ENCODE measurements around the gene SEC63.
"Not testable (repeated sequence)": the region's sequence is repeated elsewhere in the genome, so short reads cannot be mapped to it uniquely, and the experiment has no call there.

SEC63 gene

DNA sequence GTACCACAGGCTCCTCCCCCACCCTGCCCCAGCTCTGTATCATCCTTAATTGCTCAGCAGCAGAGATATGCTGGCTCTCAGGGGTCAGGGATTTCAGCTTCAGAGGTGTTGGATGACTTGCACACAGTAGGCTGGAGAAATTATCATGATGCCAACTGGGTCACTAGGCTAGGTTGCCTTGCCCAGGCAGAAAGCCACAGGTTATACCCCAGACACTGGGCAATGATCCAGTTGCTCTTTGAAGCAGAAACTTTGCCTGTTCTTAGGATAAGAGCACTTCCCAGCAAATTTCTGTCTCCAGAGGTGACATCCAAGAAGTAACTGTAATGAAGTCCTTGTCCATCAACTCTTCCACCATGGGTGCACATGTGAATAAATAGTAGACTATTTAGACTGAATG is 95.6 kb downstream of the SEC63 start:
- no peak for DNase-seq (ENCODE audit: low read depth)

DNA sequence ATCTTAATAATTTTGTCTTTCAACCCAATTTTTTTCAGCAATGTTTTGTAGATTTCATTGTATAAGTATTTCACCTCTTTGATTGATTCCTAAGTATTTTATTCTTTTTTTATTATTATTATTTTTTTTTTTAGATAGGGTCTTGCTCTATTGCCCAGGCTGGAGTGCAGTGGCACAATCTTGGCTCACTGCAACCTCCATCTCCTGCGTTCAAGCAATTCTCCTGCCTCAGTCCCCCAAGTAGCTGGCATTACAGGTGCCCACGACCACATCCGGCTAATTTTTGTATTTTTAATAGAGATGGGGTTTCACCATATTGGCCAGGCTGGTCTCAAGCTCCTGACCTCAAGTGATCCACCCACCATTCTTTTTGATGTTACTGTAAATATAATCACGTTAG is 97.0 kb downstream of the SEC63 start:
- DNase-seq (ENCODE audit: low read depth): not testable (repeated sequence)

DNA sequence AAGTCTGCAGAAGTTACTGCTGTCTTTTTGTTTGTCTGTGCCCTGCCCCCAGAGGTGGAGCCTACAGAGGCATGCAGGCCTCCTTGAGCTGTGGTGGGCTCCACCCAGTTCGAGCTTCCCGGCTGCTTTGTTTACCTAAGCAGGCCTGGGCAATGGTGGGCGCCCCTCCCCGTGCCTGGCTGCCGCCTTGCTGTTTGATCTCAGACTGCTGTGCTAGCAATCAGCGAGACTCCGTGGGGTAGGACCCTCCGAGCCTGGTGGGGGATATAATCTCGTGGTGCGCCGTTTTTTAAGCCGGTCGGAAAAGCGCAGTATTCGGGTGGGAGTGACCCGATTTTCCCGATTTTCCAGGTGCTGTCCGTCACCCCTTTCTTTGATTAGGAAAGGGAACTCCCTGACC is 97.9 kb downstream of the SEC63 start:
- DNase-seq (ENCODE audit: low read depth): not testable (repeated sequence)

DNA sequence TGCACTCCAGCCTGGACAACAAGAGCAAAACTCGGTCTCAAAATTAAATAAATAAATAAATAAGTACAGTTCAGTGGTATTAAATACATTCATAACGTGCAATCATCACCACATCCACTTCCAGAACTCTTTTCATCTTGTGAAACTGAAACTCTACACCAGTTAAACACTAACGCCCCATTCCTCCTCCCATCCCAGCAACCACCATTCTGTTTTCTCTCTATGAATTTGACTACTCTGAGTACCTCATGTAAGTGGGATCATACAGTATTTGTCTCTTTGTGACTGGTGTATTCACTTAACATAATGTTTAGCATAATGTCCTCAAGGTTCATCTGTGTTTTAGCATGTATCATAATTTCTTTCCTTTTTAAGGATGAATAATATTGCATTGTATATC is 104.8 kb downstream of the SEC63 start:
- DNase-seq (ENCODE audit: low read depth): no peak

DNA sequence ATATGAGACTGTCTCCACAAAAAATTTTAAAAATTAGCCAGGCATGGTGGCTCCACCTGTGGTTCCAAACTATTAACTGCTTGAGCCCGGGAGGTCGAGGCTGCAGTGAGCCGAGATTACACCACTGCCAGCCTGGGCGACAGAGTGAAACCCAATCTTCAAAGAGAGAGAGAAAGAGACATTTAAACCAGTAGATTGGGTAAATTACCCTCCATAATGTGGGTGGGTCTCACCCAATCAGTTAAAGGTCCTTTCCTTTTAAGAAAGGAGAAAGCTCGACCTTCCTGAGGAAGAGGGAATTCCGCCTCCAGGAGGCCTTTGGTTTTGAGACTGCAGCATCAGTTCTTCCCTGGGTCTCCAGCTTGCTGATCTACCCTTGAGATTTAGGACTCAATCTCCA is 108.7 kb downstream of the SEC63 start:
- no peak for DNase-seq (ENCODE audit: low read depth)

DNA sequence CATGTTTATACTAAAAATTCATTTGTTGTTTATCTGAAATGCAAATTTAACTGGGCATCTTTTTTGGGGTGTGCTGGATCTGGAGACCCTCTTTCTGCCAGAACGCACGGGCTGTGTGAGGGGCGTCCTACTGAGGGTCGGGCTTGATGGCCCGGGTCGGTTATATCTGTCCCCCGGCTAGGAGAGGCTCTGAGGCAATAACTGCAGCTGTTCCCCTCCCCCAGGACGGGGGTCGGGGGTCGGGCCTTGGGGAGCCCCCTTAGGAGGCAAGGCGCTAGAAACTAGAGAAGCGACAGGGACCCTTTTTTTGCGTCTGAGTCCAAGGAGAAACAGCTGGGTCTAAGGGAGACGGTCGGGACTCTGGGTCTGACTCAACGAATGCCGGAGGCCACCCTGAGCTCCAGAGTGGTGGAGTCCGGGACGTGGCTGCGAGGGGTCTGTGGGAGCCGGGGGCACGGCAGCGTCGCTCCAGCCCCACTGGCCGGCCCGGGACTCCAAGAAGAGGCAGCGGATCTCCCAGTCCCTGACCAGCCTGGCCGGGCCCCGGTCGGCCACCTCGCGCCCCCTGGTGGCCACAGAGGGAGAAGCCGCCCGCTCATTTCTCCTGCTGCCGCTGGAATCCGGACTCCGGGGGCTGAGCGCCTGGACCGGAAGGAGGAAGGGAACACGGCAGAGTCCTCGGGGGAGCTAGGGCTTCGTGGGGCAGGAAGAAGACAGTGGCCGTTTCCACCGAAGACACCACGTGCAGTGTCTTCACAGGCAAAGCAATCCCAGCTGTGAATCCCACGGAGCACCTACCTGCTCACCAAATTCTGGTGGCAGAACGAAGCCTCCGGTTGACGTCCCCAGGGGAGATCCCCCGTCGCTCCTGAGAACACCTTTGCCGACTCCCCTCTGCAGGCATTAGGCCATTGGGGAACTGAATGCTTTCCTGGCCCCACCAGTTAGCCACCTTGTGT is 109.9 kb downstream of the SEC63 start:
- DNase-seq (ENCODE audit: low read depth): peak; percentile 70

DNA sequence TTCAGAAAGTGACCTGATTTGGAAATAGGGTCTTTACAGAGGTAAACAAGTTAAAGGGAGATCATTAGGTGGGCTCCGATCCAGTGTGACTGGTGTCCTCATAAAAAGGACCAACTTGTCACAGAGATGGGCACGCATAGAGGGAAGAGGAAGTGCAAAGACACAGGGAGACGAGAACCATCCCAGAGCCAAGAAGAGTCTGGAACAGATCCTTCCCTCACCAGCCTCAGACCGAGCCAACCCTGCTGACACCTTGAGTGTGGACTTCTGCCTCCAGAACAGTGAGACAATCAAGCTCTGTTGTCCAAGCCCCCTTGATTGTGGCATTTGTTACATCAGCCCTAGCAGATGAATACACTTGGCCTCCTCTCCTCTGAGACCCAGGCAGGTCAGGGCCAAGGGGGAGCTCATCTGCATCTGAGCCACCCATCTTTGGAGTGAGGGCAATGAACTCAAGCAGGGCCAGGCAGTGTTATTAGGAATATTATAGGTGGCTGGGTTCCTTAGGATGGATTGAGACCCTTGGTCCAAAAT is 111.7 kb downstream of the SEC63 start:
- no peak for DNase-seq (ENCODE audit: low read depth)

DNA sequence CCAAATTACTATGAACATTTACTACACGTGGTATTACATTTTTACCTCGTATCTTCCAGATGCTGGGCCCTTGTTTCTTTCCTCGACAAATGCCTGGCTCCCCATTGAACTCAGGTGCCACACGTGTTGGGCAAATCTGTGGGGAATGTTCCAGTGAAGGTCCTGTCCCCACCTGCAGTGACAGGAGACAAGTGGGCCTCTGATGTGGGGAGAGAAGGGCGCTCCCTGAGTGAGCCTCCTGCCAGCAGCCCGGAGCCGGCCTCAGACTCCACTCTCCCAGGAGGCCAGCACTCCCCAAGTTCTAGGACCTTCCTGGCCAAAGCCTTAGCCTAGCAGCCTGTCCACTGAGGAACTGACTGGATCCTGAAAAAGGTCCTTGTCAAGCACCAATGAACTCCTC is 112.2 kb downstream of the SEC63 start:
- DNase-seq (ENCODE audit: low read depth): no peak

DNA sequence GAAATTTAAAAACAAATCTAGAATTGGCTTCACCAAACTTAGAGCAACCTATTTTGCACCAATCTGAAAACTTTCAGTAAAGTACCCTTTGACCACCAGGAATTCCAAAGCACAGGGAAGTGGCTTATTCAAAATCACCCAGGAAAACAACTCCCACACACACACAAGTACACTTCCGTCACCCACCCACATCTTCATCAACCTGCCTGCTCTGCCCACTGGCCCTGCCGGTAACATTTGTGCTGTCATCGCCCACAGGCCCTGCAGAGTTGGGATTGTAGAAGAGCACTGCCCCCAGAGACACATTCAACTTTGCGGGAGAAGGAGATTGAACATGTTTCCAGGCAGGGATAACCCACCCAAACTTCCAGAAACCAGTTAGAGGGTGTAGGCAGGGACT is 114.6 kb downstream of the SEC63 start:
- no peak for DNase-seq (ENCODE audit: low read depth)

DNA sequence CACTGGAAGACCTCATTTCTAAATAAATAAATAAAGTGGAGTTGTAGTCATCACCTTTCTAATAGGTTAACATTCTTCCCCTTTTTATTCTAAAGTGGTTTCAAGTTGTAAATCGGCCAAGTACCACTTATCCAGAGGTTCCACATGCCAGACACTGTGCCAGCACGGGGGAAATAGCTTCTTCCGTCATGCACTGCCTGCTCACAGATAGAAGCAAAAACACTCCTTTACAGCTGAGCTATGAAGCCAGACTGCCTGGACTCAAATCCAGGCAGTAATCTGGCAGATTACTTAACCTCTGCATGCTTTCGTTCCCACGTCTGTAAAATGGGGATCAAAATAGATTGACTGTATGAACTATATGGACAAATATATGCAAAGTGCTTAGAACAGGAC is 116.7 kb downstream of the SEC63 start:
- DNase-seq (ENCODE audit: low read depth): no peak

DNA sequence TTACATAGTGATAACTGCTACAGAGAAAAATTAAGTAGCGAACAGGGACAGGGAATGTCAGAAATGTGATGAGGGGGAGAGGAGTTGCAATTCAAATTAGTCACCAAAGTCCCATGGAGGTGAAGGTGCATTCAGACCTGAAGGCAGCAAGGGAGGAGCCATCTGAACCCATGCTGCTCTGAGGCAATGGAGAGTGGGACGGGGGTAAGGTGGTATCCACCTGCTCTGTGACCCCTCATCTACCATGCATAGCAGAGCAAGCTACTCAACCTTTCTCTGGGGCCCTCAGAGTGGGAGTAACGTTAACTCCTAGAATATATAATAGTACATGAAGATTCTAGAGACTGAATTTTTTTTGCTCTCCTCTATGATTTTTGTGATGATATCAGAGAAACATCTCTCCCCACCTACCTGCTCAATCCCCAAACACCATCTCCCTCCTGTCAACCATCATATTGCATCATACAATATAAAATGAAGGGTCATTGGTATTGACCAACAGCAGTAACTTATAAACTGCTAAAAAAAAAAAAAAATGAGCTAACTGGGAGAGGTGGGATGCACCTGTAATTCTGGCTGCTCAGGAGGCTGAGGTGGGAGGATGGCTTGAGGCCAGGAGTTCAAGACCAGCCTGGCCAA is 117.3 kb downstream of the SEC63 start:
- DNase-seq (ENCODE audit: low read depth): no peak

DNA sequence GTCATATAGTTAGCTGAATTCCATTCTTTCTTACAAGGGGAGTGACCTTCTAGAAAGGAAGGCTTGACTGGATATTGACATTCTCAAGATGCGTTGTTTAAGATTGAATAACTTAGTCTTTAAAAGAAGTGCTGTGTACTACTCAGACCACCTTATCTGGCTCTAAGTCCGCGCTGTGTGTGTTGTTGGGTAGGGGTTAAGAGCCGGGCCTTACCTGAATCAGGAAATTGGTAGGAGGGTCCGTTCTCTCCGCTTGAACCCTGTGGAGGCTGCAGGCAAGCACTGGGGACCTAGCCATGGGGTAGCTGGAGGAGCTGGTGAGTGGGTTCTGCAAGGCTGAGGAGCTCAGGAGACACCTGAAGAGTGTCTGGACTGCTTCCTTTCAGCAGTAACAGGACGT is 124.9 kb downstream of the SEC63 start:
- DNase-seq (ENCODE audit: low read depth): no peak

DNA sequence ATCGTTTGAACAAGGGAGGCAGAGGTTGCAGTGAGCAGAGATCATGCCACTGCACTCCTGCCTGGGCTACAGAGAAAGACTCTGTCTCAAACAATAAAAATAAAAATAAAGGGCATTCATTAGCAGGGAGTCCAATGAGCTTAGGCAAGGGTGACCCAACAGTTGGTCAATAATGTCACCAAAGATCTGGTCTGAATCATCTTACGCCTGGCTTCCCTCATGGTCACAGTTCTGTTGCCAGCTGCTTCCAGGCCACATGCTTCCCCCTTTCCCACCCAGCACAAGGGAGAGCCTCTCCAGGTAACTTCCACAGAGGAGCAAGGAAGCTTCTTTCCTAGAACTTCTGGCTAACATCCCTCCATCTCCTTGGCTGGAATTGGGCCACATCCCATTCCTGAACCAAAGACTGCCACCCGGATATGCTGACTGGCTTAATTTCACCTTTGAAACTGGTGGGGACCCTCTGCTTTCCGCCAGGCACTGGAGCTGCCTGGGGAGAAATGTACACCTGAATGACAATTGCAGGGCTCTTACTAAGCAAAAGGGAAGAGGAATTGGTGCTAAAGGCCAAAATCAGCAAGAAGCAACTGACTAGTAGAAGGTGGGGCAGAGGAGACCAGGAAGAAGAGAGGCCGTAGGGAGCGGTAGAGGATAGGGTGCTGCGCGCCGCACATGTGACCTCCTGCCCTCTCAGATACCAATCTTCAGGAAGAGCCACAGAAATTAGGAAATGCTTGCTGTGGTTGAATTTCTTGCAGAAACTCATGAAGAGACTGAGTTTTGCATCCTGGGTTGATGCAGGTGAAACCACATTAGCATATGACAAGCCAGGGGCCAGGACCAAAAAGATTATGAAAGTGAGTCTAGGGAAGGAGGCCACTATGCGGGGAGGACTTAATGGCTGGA is 125.6 kb downstream of the SEC63 start:
- DNase-seq (ENCODE audit: low read depth): no peak

DNA sequence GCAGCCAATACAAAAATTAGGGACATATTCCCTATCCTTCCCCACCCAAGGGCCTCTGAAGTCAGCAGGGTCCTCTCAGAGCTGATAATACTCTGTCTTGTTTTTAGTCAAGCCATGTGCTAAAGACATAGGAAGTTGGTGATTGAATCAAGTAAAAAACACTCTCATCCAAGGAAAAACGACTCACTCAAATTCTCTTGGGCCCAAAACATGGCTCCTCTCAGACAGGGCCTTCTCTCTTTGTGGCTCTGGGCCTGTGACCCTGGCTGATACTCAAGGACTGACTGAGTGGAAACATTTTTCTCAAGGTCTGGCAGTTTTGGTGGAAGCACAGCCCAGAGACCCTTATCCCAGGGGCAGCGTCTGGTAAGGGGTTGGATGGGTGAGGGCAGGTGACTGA is 127.9 kb downstream of the SEC63 start:
- no peak for DNase-seq (ENCODE audit: low read depth)

DNA sequence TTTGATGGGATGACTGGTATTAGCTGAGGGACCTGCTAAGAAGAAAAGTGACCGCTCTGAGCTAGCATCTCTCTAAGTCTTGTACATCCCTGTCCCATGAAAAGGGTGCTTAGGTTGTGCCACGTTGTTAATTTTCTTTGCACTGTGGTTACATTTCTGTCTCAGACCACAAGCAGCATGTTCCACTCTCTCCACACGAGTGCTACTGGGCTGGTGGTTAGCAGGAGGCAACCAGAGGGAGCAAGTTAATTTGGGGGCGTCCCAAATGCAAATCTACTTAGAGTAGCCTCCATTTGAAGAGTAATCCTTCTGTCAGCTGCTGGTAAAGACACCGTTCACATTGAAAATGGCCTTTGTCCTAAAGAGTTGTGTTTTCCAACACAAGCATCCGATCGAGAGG is 130.5 kb downstream of the SEC63 start:
- no peak for DNase-seq (ENCODE audit: low read depth)

DNA sequence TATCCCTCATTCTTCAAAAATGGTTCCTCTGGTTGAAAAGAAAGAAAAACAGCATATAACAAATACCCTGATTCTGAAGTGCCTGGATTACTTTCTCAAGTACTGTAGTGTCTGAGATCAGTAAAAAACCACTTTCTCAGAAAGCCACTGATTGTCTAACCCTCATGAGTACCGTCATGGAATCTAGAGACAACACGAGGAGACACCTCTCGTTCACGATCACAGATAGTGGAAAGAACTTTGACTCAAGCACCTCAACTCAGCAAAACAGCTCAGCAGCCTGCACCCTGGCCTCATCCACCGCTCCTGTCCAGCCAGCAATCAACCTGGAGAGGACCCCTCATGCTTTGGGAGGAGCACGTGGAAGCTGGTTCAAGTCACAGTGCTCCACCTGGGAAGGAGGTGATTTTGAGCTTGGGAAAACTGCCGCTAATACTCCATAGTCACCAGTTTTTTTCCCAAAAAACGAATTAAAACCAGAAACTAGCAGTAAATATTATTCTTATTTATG is 134.9 kb downstream of the SEC63 start:
- DNase-seq (ENCODE audit: low read depth): no peak

DNA sequence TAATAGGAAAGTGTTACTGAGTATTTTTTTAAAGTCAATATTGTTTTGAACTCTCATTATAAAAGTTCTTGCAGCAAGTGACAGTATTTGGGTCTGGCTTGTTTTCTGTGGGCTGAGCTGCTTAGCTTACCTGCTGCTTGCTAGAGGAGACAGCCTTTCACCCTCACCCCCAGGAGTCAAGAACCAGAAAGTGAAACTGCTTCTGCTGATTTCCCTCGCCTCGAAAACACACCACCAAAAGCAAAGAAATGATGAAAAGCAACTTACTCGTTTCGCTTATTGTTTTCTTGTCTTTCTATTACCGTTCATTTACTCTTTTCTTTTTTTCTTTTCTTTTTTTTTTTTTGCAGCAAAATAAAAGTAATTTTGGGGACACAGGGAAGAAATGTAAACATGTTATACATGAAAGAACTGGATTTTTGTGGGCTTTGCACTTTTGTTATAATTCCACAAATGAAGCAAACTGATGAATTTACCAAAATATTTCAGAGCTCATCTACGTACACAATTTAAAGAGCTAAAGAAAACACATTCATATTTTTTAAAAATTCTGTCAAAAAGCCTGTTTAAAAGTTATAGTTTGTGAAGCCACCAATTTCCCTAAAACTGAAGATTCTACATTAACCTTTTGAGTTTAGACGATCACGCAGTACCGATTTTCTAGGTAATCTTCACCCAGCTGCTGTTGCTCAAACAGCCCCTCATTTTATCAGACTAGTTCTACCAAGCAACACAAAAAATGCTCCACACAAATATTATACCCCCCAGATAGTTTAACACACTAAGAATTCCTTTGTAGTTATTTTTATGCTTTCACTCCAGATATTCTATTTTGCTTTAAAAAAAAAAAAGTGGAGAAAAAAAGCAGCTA is 135.6 kb downstream of the SEC63 start:
- DNase-seq (ENCODE audit: low read depth): peak; percentile 20

DNA sequence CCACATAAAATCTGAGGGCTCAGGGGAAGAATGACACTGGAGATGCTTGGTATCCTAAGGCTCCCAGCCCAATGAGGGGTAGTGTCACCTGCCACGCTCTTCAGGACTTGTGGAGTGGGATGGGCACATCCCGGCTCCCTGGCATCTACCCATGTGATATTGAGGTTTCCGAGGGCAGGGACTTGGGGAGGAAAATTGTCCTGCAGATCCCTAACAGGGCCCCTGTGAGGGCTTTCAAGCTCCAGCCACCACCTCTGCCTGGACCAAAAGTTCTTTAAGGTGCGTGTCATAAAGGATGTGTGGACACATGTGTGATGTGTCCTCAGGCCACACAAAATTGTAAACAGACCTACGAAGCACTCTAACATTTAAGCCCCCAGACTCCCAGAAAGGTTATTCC is 136.4 kb downstream of the SEC63 start:
- DNase-seq (ENCODE audit: low read depth): no peak

DNA sequence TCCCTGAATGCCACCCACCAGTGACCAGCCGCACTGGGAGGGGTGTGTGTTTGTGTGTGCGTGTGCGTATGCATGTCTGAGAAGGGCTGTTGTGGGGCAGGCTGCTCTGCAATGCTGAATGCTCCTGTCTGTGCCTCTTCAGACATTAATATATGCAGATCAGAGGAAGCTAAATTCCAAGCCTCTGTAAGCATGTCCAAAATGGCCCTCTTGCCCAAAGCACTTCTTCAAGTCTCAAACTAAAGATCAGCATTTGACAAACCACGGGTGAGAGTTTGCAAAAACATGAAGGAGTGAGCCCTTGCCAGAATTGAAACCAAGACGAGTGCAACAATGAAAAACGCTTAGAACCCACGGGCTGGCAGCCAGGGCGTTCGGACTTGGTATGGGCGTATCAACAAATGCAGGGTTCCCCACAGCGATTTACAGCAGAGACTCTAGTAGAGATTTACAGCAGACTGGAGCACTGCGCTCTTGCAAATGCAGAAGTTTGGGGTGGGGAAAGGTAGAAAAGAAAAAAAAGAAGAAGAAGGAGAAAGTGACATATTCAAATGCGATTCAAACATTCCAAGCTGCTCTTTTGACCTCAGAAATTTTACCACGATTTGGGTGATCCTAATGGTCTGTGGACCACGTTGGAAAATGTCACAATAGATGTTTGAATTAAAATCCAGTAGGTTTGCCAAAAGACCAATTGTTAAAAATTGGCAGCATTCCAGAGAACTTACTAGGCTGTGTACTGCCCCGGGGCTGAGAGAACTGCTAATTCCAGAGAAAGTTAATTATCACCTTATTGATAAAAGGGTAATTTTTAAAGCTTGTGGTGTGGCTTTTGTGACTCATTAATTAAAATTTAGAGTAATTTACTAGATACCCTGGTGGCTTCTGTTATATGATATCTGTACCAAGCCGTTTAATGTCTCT is 137.4 kb downstream of the SEC63 start:
- no peak for DNase-seq (ENCODE audit: low read depth)

DNA sequence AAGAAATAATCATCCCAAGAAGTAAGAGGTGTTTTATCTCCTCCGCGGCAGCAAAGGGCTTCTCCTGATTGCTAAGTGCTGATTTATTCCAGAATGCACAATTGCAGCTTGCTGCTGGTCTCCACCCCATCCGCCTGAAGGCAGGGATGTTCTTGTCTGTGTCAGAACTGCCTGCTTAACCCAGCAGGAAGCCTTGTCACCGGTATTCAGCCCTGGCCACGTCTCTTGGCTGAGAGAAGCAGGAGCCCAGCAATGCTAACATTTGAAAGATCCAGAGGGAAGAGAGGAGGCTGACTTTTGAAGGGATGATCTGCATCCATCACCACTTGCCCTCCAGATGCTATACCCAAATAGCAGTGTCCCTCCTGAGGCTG is 138.1 kb downstream of the SEC63 start:
- peak; percentile 26 for DNase-seq (ENCODE audit: low read depth)

Data from activated T-helper 1 cell treated with Interleukin-2 at 50 U/mL for 16 hours (primary cell).